ELF-1 (cell line): ENCODE data around the gene ARL15.
"Not testable (repeated sequence)": the region's sequence is repeated elsewhere in the genome, so short reads cannot be mapped to it uniquely, and the experiment has no call there.

Experiments
- DNase-seq: peaks from one replicate; pipeline ENCODE4 v3.0.0-alpha.2; 2016; ENCODE audit warnings: low read depth, low spot score

ARL15 gene

GRCh38 chr5:54310433-54311175 is at the start of gene ARL15:
Gene ARL15, minus strand, starts transcription at chr5:54310573.
- peak; percentile 98 for DNase-seq

- DNase-seq = peak; percentile 2
Measured at GRCh38 chr5:54360089-54360488, 49.7 kb upstream of the ARL15 start.

GRCh38 chr5:54357408-54358058 is 47.2 kb upstream of the ARL15 start:
- DNase-seq = no peak

GRCh38 chr5:54353933-54354564 is 43.7 kb upstream of the ARL15 start:
- not testable (repeated sequence) for DNase-seq

- not testable (repeated sequence) for DNase-seq
Measured at GRCh38 chr5:54352580-54352979, 42.2 kb upstream of the ARL15 start.

GRCh38 chr5:54347221-54347865 is 37.0 kb upstream of the ARL15 start:
- DNase-seq = no peak

GRCh38 chr5:54344653-54345052 is 34.3 kb upstream of the ARL15 start:
- DNase-seq = no peak

- DNase-seq = no peak
Measured at GRCh38 chr5:54341971-54342370, 31.6 kb upstream of the ARL15 start.

- DNase-seq = no peak
Measured at GRCh38 chr5:54337523-54337922, 27.1 kb upstream of the ARL15 start.

- no peak for DNase-seq
Measured at GRCh38 chr5:54332720-54333119, 22.3 kb upstream of the ARL15 start.

- DNase-seq = no peak
Measured at GRCh38 chr5:54329731-54330709, 19.6 kb upstream of the ARL15 start.

- DNase-seq = no peak
Measured at GRCh38 chr5:54326662-54327270, 16.4 kb upstream of the ARL15 start.

GRCh38 chr5:54325610-54326311 is 15.4 kb upstream of the ARL15 start:
- no peak for DNase-seq

GRCh38 chr5:54325272-54325609 is 14.9 kb upstream of the ARL15 start:
- no peak for DNase-seq

GRCh38 chr5:54324651-54325271 is 14.4 kb upstream of the ARL15 start:
- no peak for DNase-seq

- DNase-seq = no peak
Measured at GRCh38 chr5:54323495-54323894, 13.1 kb upstream of the ARL15 start.

- DNase-seq = no peak
Measured at GRCh38 chr5:54320256-54320655, 9.9 kb upstream of the ARL15 start.

GRCh38 chr5:54317511-54318260 is 7.3 kb upstream of the ARL15 start:
- no peak for DNase-seq
